ENCODE measurements around the gene PRKAR1A. TPM values are rescaled to one million over a fixed set of nuclear protein-coding genes. Genes with fewer than 3 reads are reported as not detected.

PRKAR1A gene
- total RNA-seq, 2 experiments from 2014 or later: 158 to 332 TPM

- TF ChIP-seq, protein P1, sequence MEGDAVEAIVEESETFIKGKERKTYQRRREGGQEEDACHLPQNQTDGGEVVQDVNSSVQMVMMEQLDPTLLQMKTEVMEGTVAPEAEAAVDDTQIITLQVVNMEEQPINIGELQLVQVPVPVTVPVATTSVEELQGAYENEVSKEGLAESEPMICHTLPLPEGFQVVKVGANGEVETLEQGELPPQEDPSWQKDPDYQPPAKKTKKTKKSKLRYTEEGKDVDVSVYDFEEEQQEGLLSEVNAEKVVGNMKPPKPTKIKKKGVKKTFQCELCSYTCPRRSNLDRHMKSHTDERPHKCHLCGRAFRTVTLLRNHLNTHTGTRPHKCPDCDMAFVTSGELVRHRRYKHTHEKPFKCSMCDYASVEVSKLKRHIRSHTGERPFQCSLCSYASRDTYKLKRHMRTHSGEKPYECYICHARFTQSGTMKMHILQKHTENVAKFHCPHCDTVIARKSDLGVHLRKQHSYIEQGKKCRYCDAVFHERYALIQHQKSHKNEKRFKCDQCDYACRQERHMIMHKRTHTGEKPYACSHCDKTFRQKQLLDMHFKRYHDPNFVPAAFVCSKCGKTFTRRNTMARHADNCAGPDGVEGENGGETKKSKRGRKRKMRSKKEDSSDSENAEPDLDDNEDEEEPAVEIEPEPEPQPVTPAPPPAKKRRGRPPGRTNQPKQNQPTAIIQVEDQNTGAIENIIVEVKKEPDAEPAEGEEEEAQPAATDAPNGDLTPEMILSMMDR (conservative IDR thresholded peaks at IDR 0.05; ENCODE audit: low read length): no peak
- TF ChIP-seq EZH2phosphoT487 (IDR thresholded peaks at IDR 0.05; ENCODE audit: borderline replicate concordance, low read depth, low read length): no peak
- Histone ChIP-seq H3K9me3 (ENCODE audit: low read length) (no peaks in the 10 kb centered on the region), H3K4me2 (ENCODE audit: low read length) (no peak overlapping the region), H3K4me1 (ENCODE audit: insufficient read depth, low read length, poor library complexity, severe bottlenecking) (no peaks in the 10 kb centered on the region), H3K27ac (ENCODE audit: low read depth, low read length, poor library complexity, severe bottlenecking) (no peak overlapping the region), H3K4me3 (ENCODE audit: low read depth, low read length, poor library complexity, severe bottlenecking) (no peak overlapping the region), H4K20me1 (ENCODE audit: insufficient read depth, low read length) (no peaks in the 10 kb centered on the region), H3K79me2 (ENCODE audit: insufficient read depth, low read depth, low read length) (no peaks in the 10 kb centered on the region), H3K36me3 (ENCODE audit: insufficient read depth, low read length) (no peaks in the 10 kb centered on the region), H2AFZ (ENCODE audit: low read length) (no peak overlapping the region), H3K9me2 (ENCODE audit: insufficient read depth, low read length) (no peaks in the 10 kb centered on the region)
- DNase-seq (ENCODE audit: low spot score): no peak
- intact Hi-C loops (cut with micrococcal nuclease; ENCODE audit: unreplicated experiment): no loop called here
- ChIA-PET POLR2A (no interaction called here), CTCF (ENCODE audit: unreplicated experiment) (no interaction called here)
- BruUV-seq (replicated peaks): no TSS peak
These were observed 87.4 kb downstream of the PRKAR1A start for GRCh38 chr17:68599552-68600066.

DNA sequence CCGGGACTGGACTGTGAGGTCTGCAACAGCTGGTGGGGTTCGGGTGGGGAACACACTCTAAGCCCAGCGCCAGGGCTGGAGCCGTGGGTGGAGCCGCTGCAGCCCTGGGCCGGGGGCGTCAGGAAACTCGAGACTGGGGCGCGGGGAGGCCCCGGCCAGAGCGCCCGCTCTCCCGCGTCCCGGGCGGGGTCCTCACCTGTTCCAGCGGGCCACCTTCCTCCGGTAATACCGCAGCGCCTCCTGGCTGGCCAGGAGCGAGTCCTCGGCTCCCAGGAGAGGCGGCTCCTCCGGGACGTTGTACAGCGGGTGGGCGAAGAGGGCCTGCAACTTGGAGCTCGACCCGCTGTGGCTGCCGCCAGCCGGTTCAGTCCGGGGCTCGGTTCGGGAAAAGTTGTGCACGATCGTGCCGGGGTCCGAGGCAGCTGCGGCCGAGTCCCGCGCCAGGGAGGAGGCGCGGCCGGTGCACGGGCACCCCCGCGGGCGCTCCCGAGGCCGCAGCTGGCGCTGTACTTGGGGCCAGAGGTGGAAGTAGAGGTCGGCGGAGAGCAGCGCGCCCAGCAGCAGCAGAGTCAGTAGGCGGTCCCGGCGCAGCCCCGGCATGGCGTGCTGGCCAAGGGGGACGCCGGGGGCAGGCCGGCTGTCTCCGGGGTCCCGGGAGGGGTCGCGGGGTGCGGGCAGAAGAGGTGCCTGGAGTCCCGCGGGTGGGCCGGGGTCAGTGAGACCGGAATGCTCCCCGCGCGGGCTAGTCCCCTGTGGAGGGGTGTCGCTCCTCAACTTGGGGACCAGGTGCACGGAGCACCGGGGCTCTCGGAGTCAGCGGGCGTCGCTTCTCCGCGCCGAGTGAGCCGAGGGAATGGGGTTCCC, 88.1 kb downstream of the PRKAR1A start:
- ChIA-PET CTCF (ENCODE audit: unreplicated experiment) (no interaction called here), POLR2A (no interaction called here)
- intact Hi-C loops (cut with micrococcal nuclease; ENCODE audit: unreplicated experiment): no loop called here
- Histone ChIP-seq H3K9me2 (ENCODE audit: insufficient read depth, low read length) (no peaks in the 10 kb centered on the region), H3K4me3 (ENCODE audit: low read depth, low read length, poor library complexity, severe bottlenecking) (no peak overlapping the region), H2AFZ (ENCODE audit: low read length) (no peak overlapping the region), H3K4me1 (ENCODE audit: insufficient read depth, low read length, poor library complexity, severe bottlenecking) (no peaks in the 10 kb centered on the region), H3K27ac (ENCODE audit: low read depth, low read length, poor library complexity, severe bottlenecking) (no peak overlapping the region), H3K9me3 (ENCODE audit: low read length) (no peaks in the 10 kb centered on the region), H4K20me1 (ENCODE audit: insufficient read depth, low read length) (no peaks in the 10 kb centered on the region), H3K79me2 (ENCODE audit: insufficient read depth, low read depth, low read length) (no peaks in the 10 kb centered on the region), H3K4me2 (ENCODE audit: low read length) (no peak overlapping the region), H3K36me3 (ENCODE audit: insufficient read depth, low read length) (no peaks in the 10 kb centered on the region)
- TF ChIP-seq EZH2phosphoT487 (IDR thresholded peaks at IDR 0.05; ENCODE audit: borderline replicate concordance, low read depth, low read length): no peak
- TF ChIP-seq, protein P1 (conservative IDR thresholded peaks at IDR 0.05; ENCODE audit: low read length): no peak
- no peak for DNase-seq (ENCODE audit: low spot score)
- BruUV-seq (replicated peaks): no TSS peak

Other genes starting within 250 kb of the PRKAR1A start
- gene SLC16A6, start 221.3 kb upstream of the PRKAR1A start, total RNA-seq (2014; rRNA removed; shearing (Covaris generic)): 3.7 and 4.5 TPM in 2 replicates
- gene SLC16A6, start 221.3 kb upstream of the PRKAR1A start, total RNA-seq (2022): 15.4 and 18.9 TPM in 2 replicates
- 24.2 and 26.1 TPM in 2 replicates for gene ARSG, start 220.9 kb upstream of the PRKAR1A start, total RNA-seq (2014; rRNA removed; shearing (Covaris generic))
- gene ARSG, start 220.9 kb upstream of the PRKAR1A start, total RNA-seq (2022): 51.6 and 53.0 TPM in 2 replicates
- 31.7 and 34.4 TPM in 2 replicates for gene WIPI1, start 54.9 kb upstream of the PRKAR1A start, total RNA-seq (2014; rRNA removed; shearing (Covaris generic))
- gene WIPI1, start 54.9 kb upstream of the PRKAR1A start, total RNA-seq (2022): 43.5 and 59.2 TPM in 2 replicates
- not detected in 2 replicates for gene FAM20A, start 88.9 kb downstream of the PRKAR1A start, total RNA-seq (2014; rRNA removed; shearing (Covaris generic))
- not detected in 2 replicates for gene FAM20A, start 88.9 kb downstream of the PRKAR1A start, total RNA-seq (2022)

Measured in OCI-LY7 (cell line).